ENCODE measurements around the gene ABCC2. TPM values are rescaled to one million over a fixed set of nuclear protein-coding genes. Genes with fewer than 3 reads are reported as not detected.

Gene ABCC2
- total and polyA plus RNA-seq, 8 donors: under 0.01 to 6.8 (median 0.58) TPM

DNA sequence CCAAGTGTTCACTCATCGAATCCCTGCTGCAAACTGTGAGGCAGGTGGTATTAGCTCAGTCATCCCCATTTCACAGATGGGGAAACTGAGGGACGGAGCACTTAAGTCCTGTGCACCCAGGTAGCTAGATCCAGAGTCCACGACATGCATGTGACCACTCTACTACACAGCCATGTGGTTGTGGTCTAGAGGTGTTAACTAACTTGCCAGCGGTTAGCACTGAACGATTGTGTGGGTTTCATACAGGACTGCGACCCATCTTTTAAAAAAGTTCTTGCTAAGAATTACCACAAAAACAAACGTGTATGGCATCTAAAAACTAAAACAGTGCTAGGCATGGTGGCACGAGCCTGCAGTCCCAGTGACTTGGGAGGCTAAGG lies 16.1 kb upstream of the ABCC2 start:
- Histone ChIP-seq H3K27me3 (no peaks in the 10 kb centered on the region), H3K4me3 (no peak overlapping the region), H3K4me1 (no peaks in the 10 kb centered on the region), H3K36me3 (peaks cover 0 to 2% (median 0%) of the 10 kb centered on the region in 4 donors), H3K9me3 (no peaks in the 10 kb centered on the region), H3K27ac (no peak overlapping the region)
- WGBS, 5 donors: 69 to 79% (median 74%) methylated on average over 8 of the region's 8 CpGs
- DNase-seq: no peak
- intact Hi-C loops (cut with DNase I; ENCODE audit: low total_unique reads): no loop called here
- TF ChIP-seq POLR2AphosphoS5 (IDR thresholded peaks at IDR 0.05): no peak
- no peak for TF ChIP-seq EP300 (IDR thresholded peaks at IDR 0.05)
- no peak for TF ChIP-seq POLR2A (IDR thresholded peaks at IDR 0.05)
- TF ChIP-seq CTCF (IDR thresholded peaks at IDR 0.05): no peak

- Histone ChIP-seq H3K9me3 (no peaks in the 10 kb centered on the region), H3K4me1 (no peaks in the 10 kb centered on the region), H3K27ac (no peak overlapping the region), H3K4me3 (no peak overlapping the region), H3K36me3 (no peaks in the 10 kb centered on the region), H3K27me3 (no peaks in the 10 kb centered on the region)
- intact Hi-C loops (cut with DNase I; ENCODE audit: low total_unique reads): no loop called here
- TF ChIP-seq POLR2AphosphoS5 (IDR thresholded peaks at IDR 0.05) (no peak), CTCF (IDR thresholded peaks at IDR 0.05) (no peak), EP300 (IDR thresholded peaks at IDR 0.05) (no peak), POLR2A (IDR thresholded peaks at IDR 0.05) (no peak)
- DNase-seq: no peak
- 47 to 63% (median 58%) methylated on average over 5 of the region's 5 CpGs for WGBS, 5 donors
Measured at GRCh38 chr10:99767901-99768300, 14.5 kb upstream of the ABCC2 start.

- Histone ChIP-seq H3K4me3 (no peak overlapping the region), H3K27ac (no peak overlapping the region), H3K4me1 (no peaks in the 10 kb centered on the region), H3K9me3 (no peaks in the 10 kb centered on the region), H3K36me3 (no peaks in the 10 kb centered on the region), H3K27me3 (no peaks in the 10 kb centered on the region)
- intact Hi-C loops (cut with DNase I; ENCODE audit: low total_unique reads): no loop called here
- 64 to 81% (median 74%) methylated on average over 2 of the region's 2 CpGs for WGBS, 5 donors
- no peak for DNase-seq
- TF ChIP-seq CTCF (IDR thresholded peaks at IDR 0.05) (no peak), POLR2A (IDR thresholded peaks at IDR 0.05) (no peak), POLR2AphosphoS5 (IDR thresholded peaks at IDR 0.05) (no peak), EP300 (IDR thresholded peaks at IDR 0.05) (no peak)
Measured at GRCh38 chr10:99768556-99768955, 13.9 kb upstream of the ABCC2 start.

DNA sequence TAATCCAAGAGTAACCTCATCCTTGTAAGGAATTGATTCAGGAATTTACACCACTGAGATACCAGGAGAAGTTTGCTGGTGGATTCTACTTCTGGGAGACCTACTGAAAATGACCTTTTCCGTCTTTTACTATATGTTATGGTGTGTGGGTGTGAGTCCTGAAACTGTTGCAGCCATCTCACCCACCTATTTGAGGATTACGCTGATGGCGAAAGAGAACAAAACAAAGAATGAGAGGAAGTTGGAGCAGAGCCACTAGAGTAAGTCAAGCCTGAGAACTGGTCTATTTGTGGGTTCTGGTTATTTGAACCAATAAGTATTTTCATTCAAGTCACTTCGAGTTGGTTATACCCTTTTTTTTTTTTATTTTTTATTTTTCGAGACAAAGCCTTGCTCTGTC lies 12.7 kb upstream of the ABCC2 start:
- H3K4me1 ChIP-seq: no peaks in the 10 kb centered on the region
- no peaks in the 10 kb centered on the region for H3K9me3 ChIP-seq
- no peaks in the 10 kb centered on the region for H3K27me3 ChIP-seq
- H3K36me3 ChIP-seq: no peaks in the 10 kb centered on the region
- H3K4me3 ChIP-seq: no peak overlapping the region
- TF ChIP-seq POLR2A (IDR thresholded peaks at IDR 0.05): no peak
- no peak for TF ChIP-seq CTCF (IDR thresholded peaks at IDR 0.05)
- no peak for TF ChIP-seq EP300 (IDR thresholded peaks at IDR 0.05)
- TF ChIP-seq POLR2AphosphoS5 (IDR thresholded peaks at IDR 0.05): no peak
- intact Hi-C loops (cut with DNase I; ENCODE audit: low total_unique reads): no loop called here
- no peak overlapping the region for H3K27ac ChIP-seq
- WGBS, 5 donors: 85 to 90% (median 90%) methylated on average over 5 of the region's 5 CpGs
- no peak for DNase-seq
